Tibial artery (tissue), 4 donors: ENCODE measurements around the gene ZFYVE19.

Source experiments
- DNase-seq, 2 donors: peaks; one replicate each; pipeline ENCODE4 v3.0.0-alpha.2; 2019
- H3K27ac ChIP-seq, 2 donors: fragments of 200-600 bp; sonication (generic) in 1 of 2; 1 replicate in 1 of 2; 2 replicates in 1 of 2; pipeline ENCODE4 v1.5.1; 2018 to 2019; ENCODE audit warnings: mild to moderate bottlenecking in 1 of 2
- H3K27me3 ChIP-seq, 2 donors: fragments of 200-600 bp; sonication (generic) in 1 of 2; one replicate each; pipeline versions ENCODE4 v1.5.1 to v1.6.0; 2016 to 2019
- H3K36me3 ChIP-seq, 3 donors: fragments of 200-600 bp; sonication (generic) in 2 of 3; one replicate each; pipeline ENCODE4 v1.5.1; 2016 to 2019; ENCODE audit warnings: mild to moderate bottlenecking in 2 of 3
- H3K4me1 ChIP-seq, 4 donors: fragments of 200-600 bp; sonication (generic) in 2 of 4; 1 replicate in 3 of 4; 2 replicates in 1 of 4; pipeline ENCODE4 v1.5.1; 2016 to 2019
- H3K4me3 ChIP-seq, 2 donors: fragments of 200-600 bp; sonication (generic) in 1 of 2; 1 replicate in 1 of 2; 2 replicates in 1 of 2; pipeline ENCODE4 v1.5.1; 2018 to 2019; ENCODE audit warnings: mild to moderate bottlenecking in 2 of 2
- H3K9me3 ChIP-seq, 3 donors: fragments of 200-600 bp; sonication (generic) in 1 of 3; one replicate each; pipeline ENCODE4 v1.5.1; 2016 to 2019
- CTCF ChIP-seq, 2 experiments: fragments of 200-600 bp in 1 of 2; fragments of 450-650 bp in 1 of 2; IDR thresholded peaks; one replicate each; pipeline ENCODE4 v1.5.1; 2017 to 2019; ENCODE audit warnings: antibody characterized with exemption in 2 of 2, mild to moderate bottlenecking in 1 of 2, moderate library complexity in 1 of 2
- intact Hi-C: fragments of 100-400 bp; cut with DNase I; formaldehyde crosslinking; loops from one replicate; pipeline ENCODE4 v1.15.0; 2023; ENCODE audit warnings: low total_unique reads

ZFYVE19 gene

GRCh38 chr15:40841741-40842140, 34.9 kb downstream of the ZFYVE19 start:
- Histone ChIP-seq H3K27me3 (peaks cover 0 to 39% of the 10 kb centered on the region in 2 donors), H3K4me1 (peaks cover 0 to 24% (median 14%) of the 10 kb centered on the region in 4 donors), H3K4me3 (no peak overlapping the region), H3K36me3 (no peaks in the 10 kb centered on the region), H3K27ac (no peak overlapping the region), H3K9me3 (no peaks in the 10 kb centered on the region)
- no peak for TF ChIP-seq CTCF (IDR thresholded peaks at IDR 0.05)
- intact Hi-C loops: loop anchor here (2.0 kb wide), 1 partner anchor 39 kb away; no protein-coding TSS in a partner anchor
- no peak for DNase-seq

GRCh38 chr15:40843261-40843884, 36.5 kb downstream of the ZFYVE19 start:
- DNase-seq: no peak
- intact Hi-C loops: no loop called here
- Histone ChIP-seq H3K4me3 (peak overlapping the region; percentile 39 to 54), H3K9me3 (no peaks in the 10 kb centered on the region), H3K27me3 (peaks cover 0 to 43% of the 10 kb centered on the region in 2 donors), H3K36me3 (no peaks in the 10 kb centered on the region), H3K27ac (no peak overlapping the region), H3K4me1 (peaks cover 0 to 24% (median 14%) of the 10 kb centered on the region in 4 donors)
- TF ChIP-seq CTCF (IDR thresholded peaks at IDR 0.05): no peak

GRCh38 chr15:40843885-40844695, 37.2 kb downstream of the ZFYVE19 start, which contains the start of gene SPINT1:
TSS of gene SPINT1 (plus strand) at chr15:40844048. CDS start at chr15:40844555, 507 bp downstream.
- peak within 1 kb of the TSS; percentile 39 to 54 for H3K4me3 ChIP-seq
- H3K36me3 ChIP-seq: no peaks in the 10 kb centered on the region
- H3K27me3 ChIP-seq: peaks cover 0 to 43% of the 10 kb centered on the region in 2 donors
- H3K27ac ChIP-seq: no peak within 1 kb of the TSS
- intact Hi-C loops: no loop called here
- no peak for TF ChIP-seq CTCF (IDR thresholded peaks at IDR 0.05)
- H3K4me1 ChIP-seq: peaks cover 0 to 24% (median 14%) of the 10 kb centered on the region in 4 donors
- DNase-seq: no peak
- H3K9me3 ChIP-seq: no peaks in the 10 kb centered on the region

GRCh38 chr15:40844696-40845030, 37.8 kb downstream of the ZFYVE19 start:
- H3K27me3 ChIP-seq: peaks cover 0 to 43% of the 10 kb centered on the region in 2 donors
- H3K4me1 ChIP-seq: peaks cover 0 to 24% (median 14%) of the 10 kb centered on the region in 4 donors
- no peak overlapping the region for H3K27ac ChIP-seq
- H3K36me3 ChIP-seq: no peaks in the 10 kb centered on the region
- H3K9me3 ChIP-seq: no peaks in the 10 kb centered on the region
- no peak for DNase-seq
- no peak for TF ChIP-seq CTCF (IDR thresholded peaks at IDR 0.05)
- peak overlapping the region; percentile 39 to 54 for H3K4me3 ChIP-seq
- intact Hi-C loops: no loop called here

- H3K9me3 ChIP-seq: no peaks in the 10 kb centered on the region
- H3K27me3 ChIP-seq: peaks cover 0 to 43% of the 10 kb centered on the region in 2 donors
- H3K4me3 ChIP-seq: peak overlapping the region in 1 of 2 donors; percentile 54
- TF ChIP-seq CTCF (IDR thresholded peaks at IDR 0.05): no peak
- H3K36me3 ChIP-seq: no peaks in the 10 kb centered on the region
- no peak overlapping the region for H3K27ac ChIP-seq
- DNase-seq: no peak
- intact Hi-C loops: no loop called here
- H3K4me1 ChIP-seq: peaks cover 0 to 24% (median 14%) of the 10 kb centered on the region in 4 donors
These were observed 38.1 kb downstream of the ZFYVE19 start for GRCh38 chr15:40845036-40845435.
